H1 (cell line): ENCODE data around the gene ADGRB3. TPM values are rescaled to one million over a fixed set of nuclear protein-coding genes. Genes with fewer than 3 reads are reported as not detected.

Experiments
- CTCF ChIA-PET: fragments of 300-600 bp; sonication (Branson Sonifier 250); formaldehyde crosslinking; loops from one replicate; lab custom pipeline; 2021; ENCODE audit not compliant: partially characterized antibody; lab: Charles Lee
- POLR2A ChIA-PET: fragments of 300-600 bp; sonication (Branson Sonifier 250); formaldehyde crosslinking; loops from one replicate; lab custom pipeline; 2021; ENCODE audit warnings: inconsistent platforms; ENCODE audit not compliant: partially characterized antibody; lab: Charles Lee
- DNase-seq, 2 experiments: peaks; one replicate each; pipeline versions ENCODE4 v3.0.0 to v3.0.0-alpha.2; 2010 to 2022; ENCODE audit warnings: low spot score in 2 of 2, low read depth in 1 of 2, mixed read lengths in 1 of 2
- FAIRE-seq: peaks from 2 replicates; lab custom pipeline; 2011; peaks lifted over from hg19 to GRCh38; lab: Jason Lieb, UNC
- H2AFZ ChIP-seq: 2 replicates; pipeline ENCODE4 v1.8.1; 2012; ENCODE audit warnings: low read length, inconsistent platforms
- H2AK5ac ChIP-seq: 2 replicates; pipeline ENCODE4 v1.6.1; 2013; ENCODE audit warnings: low read depth, low read length
- H2BK120ac ChIP-seq: replicated peaks from 2 replicates; pipeline ENCODE3; 2013; ENCODE audit warnings: low read depth, low read length, inconsistent platforms
- H2BK12ac ChIP-seq: 2 replicates; pipeline ENCODE4 v1.6.1; 2013; ENCODE audit warnings: low read depth, low read length
- H2BK15ac ChIP-seq: 2 replicates; pipeline ENCODE4 v1.6.1; 2013; ENCODE audit warnings: low read length
- H2BK20ac ChIP-seq: 2 replicates; pipeline ENCODE4 v1.6.1; 2013; ENCODE audit warnings: low read length
- H2BK5ac ChIP-seq: 2 replicates; pipeline ENCODE4 v1.6.1; 2013; ENCODE audit warnings: low read depth, low read length
- H3K14ac ChIP-seq: 2 replicates; pipeline ENCODE4 v1.6.1; 2013; ENCODE audit warnings: inconsistent platforms; ENCODE audit not compliant: insufficient read length
- H3K18ac ChIP-seq: 2 replicates; pipeline ENCODE4 v1.6.1; 2013; ENCODE audit warnings: low read length; ENCODE audit errors: extremely low read depth
- H3K23ac ChIP-seq: 2 replicates; pipeline ENCODE4 v1.6.1; 2013; ENCODE audit warnings: inconsistent platforms; ENCODE audit not compliant: insufficient read length
- H3K23me2 ChIP-seq: 2 replicates; pipeline ENCODE4 v1.6.1; 2013; ENCODE audit warnings: low read depth, low read length
- H3K27ac ChIP-seq: 2 replicates; pipeline ENCODE4 v1.6.1; 2011; ENCODE audit warnings: low read depth, low read length, inconsistent platforms
- H3K27me3 ChIP-seq, 4 experiments: replicated peaks in 1 of 4; 1 replicate in 1 of 4; 2 replicates in 3 of 4; pipeline versions ENCODE4 v1.6.1 to v1.8.1; 2011 to 2013; ENCODE audit warnings: low read length in 3 of 4, mild to moderate bottlenecking in 3 of 4, inconsistent platforms in 2 of 4, mixed read lengths in 2 of 4, moderate library complexity in 1 of 4; ENCODE audit not compliant: control insufficient read depth in 3 of 4, insufficient read depth in 3 of 4; ENCODE audit errors: extremely low read depth in 1 of 4
- H3K36me3 ChIP-seq, 4 experiments: 2 replicates each; pipeline versions ENCODE4 v1.6.1 to v1.8.1; 2011 to 2013; ENCODE audit warnings: mild to moderate bottlenecking in 4 of 4, low read length in 3 of 4, moderate library complexity in 2 of 4, control low read depth in 1 of 4, inconsistent platforms in 1 of 4; ENCODE audit not compliant: insufficient read depth in 4 of 4, control insufficient read depth in 2 of 4
- H3K4ac ChIP-seq: replicated peaks from 2 replicates; pipeline ENCODE3; 2013; ENCODE audit warnings: low read length, low read depth, mixed read lengths, inconsistent platforms; ENCODE audit not compliant: insufficient read length
- H3K4me1 ChIP-seq, 4 experiments: replicated peaks in 1 of 4; 1 replicate in 1 of 4; 2 replicates in 3 of 4; pipeline versions ENCODE4 v1.6.1 to v1.8.1; 2011 to 2013; ENCODE audit warnings: low read length in 3 of 4, inconsistent platforms in 2 of 4, mixed read lengths in 1 of 4; ENCODE audit not compliant: insufficient read depth in 4 of 4, control insufficient read depth in 3 of 4
- H3K4me2 ChIP-seq, 2 experiments: 2 replicates each; pipeline versions ENCODE4 v1.6.1 to v1.8.1; 2011 to 2013; ENCODE audit warnings: low read depth in 2 of 2, low read length in 2 of 2, control low read depth in 1 of 2, inconsistent platforms in 1 of 2, mild to moderate bottlenecking in 1 of 2; ENCODE audit not compliant: insufficient read depth in 1 of 2
- H3K4me3 ChIP-seq, 4 experiments: fragments of 200-600, 300-600 bp in 1 of 4; sonication (generic), shearing (Covaris generic), sonication (Bioruptor Twin) in 1 of 4; 2 replicates each; pipeline versions ENCODE4 v1.5.1 to v1.8.1; 2011 to 2016; ENCODE audit warnings: low read length in 4 of 4, low read depth in 3 of 4, control low read depth in 2 of 4, inconsistent platforms in 2 of 4, mild to moderate bottlenecking in 2 of 4, mixed read lengths in 1 of 4, moderate library complexity in 1 of 4; ENCODE audit not compliant: insufficient read depth in 2 of 4; ENCODE audit errors: extremely low read depth in 1 of 4
- H3K56ac ChIP-seq: replicated peaks from 2 replicates; pipeline ENCODE3; 2013; ENCODE audit warnings: low read depth, mild to moderate bottlenecking, mixed read lengths, low read length, inconsistent platforms; ENCODE audit not compliant: insufficient read length
- H3K79me1 ChIP-seq: 2 replicates; pipeline ENCODE4 v1.6.1; 2013; ENCODE audit warnings: low read depth, low read length, control low read depth
- H3K79me2 ChIP-seq, 2 experiments: 2 replicates each; pipeline versions ENCODE4 v1.6.1 to v1.8.1; 2012 to 2013; ENCODE audit warnings: low read length in 2 of 2, mild to moderate bottlenecking in 2 of 2, inconsistent platforms in 1 of 2; ENCODE audit not compliant: insufficient read depth in 2 of 2, control insufficient read depth in 1 of 2
- H3K9ac ChIP-seq, 4 experiments: replicated peaks in 1 of 4; 1 replicate in 1 of 4; 2 replicates in 3 of 4; pipeline versions ENCODE4 v1.6.1 to v1.8.1; 2011 to 2013; ENCODE audit warnings: low read depth in 3 of 4, low read length in 3 of 4, control low read depth in 2 of 4, mild to moderate bottlenecking in 2 of 4, moderate library complexity in 2 of 4, inconsistent platforms in 1 of 4; ENCODE audit errors: extremely low read depth in 1 of 4
- H3K9me3 ChIP-seq, 2 experiments: 2 replicates each; pipeline versions ENCODE4 v1.6.1 to v1.8.1; 2012 to 2013; ENCODE audit warnings: mild to moderate bottlenecking in 2 of 2, moderate library complexity in 2 of 2, control low read depth in 1 of 2, inconsistent platforms in 1 of 2, low read depth in 1 of 2, low read length in 1 of 2, mixed read lengths in 1 of 2; ENCODE audit not compliant: insufficient read depth in 2 of 2
- H4K20me1 ChIP-seq, 2 experiments: replicated peaks in 1 of 2; 2 replicates each; pipeline versions ENCODE3 to v1.8.1; 2011 to 2013; ENCODE audit warnings: inconsistent platforms in 2 of 2, low read length in 2 of 2, mild to moderate bottlenecking in 1 of 2; ENCODE audit not compliant: insufficient read depth in 2 of 2, control insufficient read depth in 1 of 2
- H4K5ac ChIP-seq: 2 replicates; pipeline ENCODE4 v1.6.1; 2013; ENCODE audit warnings: low read length, low read depth, mixed read lengths, inconsistent platforms; ENCODE audit not compliant: insufficient read length
- H4K8ac ChIP-seq: 2 replicates; pipeline ENCODE4 v1.8.0; 2013; ENCODE audit warnings: mild to moderate bottlenecking, moderate library complexity, low read length, inconsistent platforms; ENCODE audit not compliant: insufficient read depth; ENCODE audit errors: extremely low read depth
- H4K91ac ChIP-seq: replicated peaks from 2 replicates; pipeline ENCODE3; 2013; ENCODE audit warnings: low read length, mixed read lengths, inconsistent platforms; ENCODE audit not compliant: insufficient read length
- CHD2 ChIP-seq: IDR thresholded peaks from 2 replicates; pipeline ENCODE4 v1.6.1; 2012; ENCODE audit warnings: low read length, improper control_type of control experiment
- YY1 ChIP-seq: IDR thresholded peaks from 2 replicates; pipeline ENCODE4 v1.6.1; 2011; ENCODE audit warnings: low read depth, mild to moderate bottlenecking, low read length
- WGBS, 2 experiments: shearing (Covaris generic) in 1 of 2; methylation state at CpG; one replicate each; pipeline versions ENCODE4 v1.1.6 to v1.1.7; 2013 to 2015; ENCODE audit warnings: low lambda C conversion rate in 2 of 2, mixed read lengths in 2 of 2, inconsistent platforms in 1 of 2, low coverage in 1 of 2, missing lambda C conversion rate in 1 of 2; ENCODE audit not compliant: insufficient replicate concordance in 2 of 2, insufficient coverage in 1 of 2, insufficient read length in 1 of 2; ENCODE audit errors: extremely low coverage in 1 of 2, missing lambda C conversion rate in 1 of 2; 5-methylcytosine and 5-hydroxymethylcytosine counted together
- polyA plus RNA-seq, 7 experiments: library from polyadenylated mRNA; depleted of rRNA in 3 of 7; stranded (reverse) in 5 of 7; unstranded in 2 of 7; fragments of >200 nt in 5 of 7; fragments of 200-250 nt in 2 of 7; gene quantifications; 1 replicate in 5 of 7; 2 replicates in 1 of 7; 4 replicates in 1 of 7; pipeline versions ENCODE4 v1.2.1 to v1.2.3, GENCODE V29; 2011 to 2013; ENCODE audit warnings: missing spikeins in 2 of 7, mixed read lengths in 2 of 7
- total RNA-seq: library from RNA; stranded (reverse); fragmentation: NEBNext Ultra II Directional; extraction: Animal tissue kit (Norgen Biotek cat#: 25700); gene quantifications from 2 replicates; pipeline ENCODE4 v1.2.1, GENCODE V29; 2021

The ADGRB3 gene
- total and polyA plus RNA-seq, 2 of the 8 experiments (the other 6 are each of a cell fraction or from before 2014, with no cell fraction given) = 0.35 to 1.2 TPM

DNA sequence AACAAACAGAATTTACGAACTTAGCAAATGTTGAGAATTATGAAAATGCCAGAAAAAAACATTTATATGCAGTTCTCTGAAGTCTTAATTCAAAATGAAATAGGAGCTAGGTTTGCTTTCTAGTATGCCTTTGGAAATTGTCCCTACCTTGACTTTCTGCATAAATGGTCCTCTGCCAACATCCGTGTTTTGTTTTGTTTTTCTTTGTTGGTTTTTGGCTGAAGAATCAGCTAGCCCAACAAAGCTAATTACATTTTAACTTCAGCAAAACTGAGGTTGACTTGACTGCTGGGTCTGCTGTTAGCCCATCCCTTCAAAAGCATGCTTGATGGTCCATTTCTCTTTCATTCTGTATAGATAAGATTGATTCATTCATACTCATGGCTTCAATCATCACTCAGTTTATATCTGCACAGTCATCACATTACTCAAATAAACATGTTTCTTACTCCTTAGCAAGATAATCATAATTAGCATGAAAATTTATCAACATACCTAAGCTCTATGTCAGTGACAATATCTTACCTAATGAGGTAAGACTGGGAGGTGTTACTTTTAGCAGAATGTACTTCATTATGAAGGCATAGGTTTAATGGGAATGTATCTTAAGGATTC, 76.4 kb downstream of the ADGRB3 start:
- Histone ChIP-seq H3K79me2 (no peaks in the 10 kb centered on the region), H3K4me2 (no peak overlapping the region), H2BK15ac (no peak overlapping the region), H2AFZ (no peak overlapping the region), H2BK5ac (no peak overlapping the region), H3K4me1 (peaks cover 0 to 5% (median 0%) of the 10 kb centered on the region in 4 experiments; a peak in 1 of 7 replicates), H3K79me1 (no peaks in the 10 kb centered on the region), H3K23me2 (no peaks in the 10 kb centered on the region), H3K27me3 (no peaks in the 10 kb centered on the region), H4K5ac (no peak overlapping the region), H3K4me3 (no peak overlapping the region), H3K9ac (no peak overlapping the region), H2BK20ac (no peak overlapping the region), H3K36me3 (no peaks in the 10 kb centered on the region), H4K8ac (no peak overlapping the region), H3K27ac (no peak overlapping the region), H4K20me1 (no peaks in the 10 kb centered on the region), H2BK12ac (no peak overlapping the region), H2AK5ac (no peak overlapping the region), H2BK120ac (no peak overlapping the region), H3K4ac (no peak overlapping the region), H3K56ac (no peak overlapping the region), H3K14ac (no peak overlapping the region), H3K18ac (no peak overlapping the region), H3K9me3 (no peaks in the 10 kb centered on the region), H3K23ac (no peak overlapping the region), H4K91ac (no peak overlapping the region)
- DNase-seq = no peak
- 85% methylated on average over 2 of the region's 2 CpGs; no CpG with 5 or more reads in 1 of the 2 experiments for WGBS, 2 experiments
- ChIA-PET POLR2A (no interaction called here), CTCF (no interaction called here)
- no peak for FAIRE-seq
- TF ChIP-seq CHD2 (no peak), YY1 (no peak)
